Upper lobe of left lung (tissue), 4 donors: ENCODE measurements around the gene KCNJ3.

Source experiments
- CTCF ChIP-seq, 6 experiments: fragments of 450-650 bp in 4 of 6; fragments of 200-600 bp in 2 of 6; sonication (generic) in 2 of 6; IDR thresholded peaks; one replicate each; pipeline ENCODE4 v1.5.1; 2016 to 2019; ENCODE audit warnings: antibody characterized with exemption in 6 of 6
- POLR2AphosphoS5 ChIP-seq, 2 donors: sonication (generic); formaldehyde crosslinking; IDR thresholded peaks; one replicate each; pipeline ENCODE4 v1.5.1; 2017; ENCODE audit warnings: antibody characterized with exemption in 2 of 2

DNA sequence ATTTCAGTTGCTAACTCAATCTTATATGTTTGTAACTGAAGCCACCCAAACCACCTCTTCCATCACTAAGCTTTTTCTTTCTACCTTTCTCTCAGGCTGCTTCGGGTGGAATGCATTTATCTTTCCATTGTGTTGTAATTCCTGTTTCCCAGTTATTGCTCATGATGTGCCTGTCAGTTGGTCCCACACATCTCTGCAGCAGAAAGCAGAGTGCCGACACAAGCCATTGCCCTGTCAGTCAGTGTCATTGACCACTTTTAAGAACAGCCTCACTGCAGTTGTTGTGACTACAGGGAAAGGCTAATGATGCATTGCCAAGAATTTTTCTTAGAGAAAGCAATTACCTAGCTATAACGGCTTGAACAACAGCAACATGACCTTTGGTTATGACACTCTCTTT is 24.8 kb upstream of the KCNJ3 start:
- no peak for TF ChIP-seq CTCF (IDR thresholded peaks at IDR 0.05)
- TF ChIP-seq POLR2AphosphoS5 (IDR thresholded peaks at IDR 0.05): no peak
